Measurements from ENCODE around the gene CALCOCO1.

- TF ChIP-seq GABPA (IDR thresholded peaks at IDR 0.05 in 1 of 2, conservative IDR thresholded peaks at IDR 0.05 in 1 of 2) (no peak), CTCF (IDR thresholded peaks at IDR 0.05; ENCODE audit: low read depth, low read length, missing input control) (no peak), JUND (IDR thresholded peaks at IDR 0.05) (no peak), ATF3 (IDR thresholded peaks at IDR 0.05) (no peak), REST (IDR thresholded peaks at IDR 0.05) (no peak), NR2F2 (IDR thresholded peaks at IDR 0.05) (no peak), YY1 (IDR thresholded peaks at IDR 0.05) (no peak), MAX (IDR thresholded peaks at IDR 0.05) (no peak), EGR1 (IDR thresholded peaks at IDR 0.05; ENCODE audit: low read depth in 2 of 2) (no peak), TAF1 (conservative IDR thresholded peaks at IDR 0.05) (no peak)
Observed at GRCh38 chr12:53694756-53695151, 32.5 kb downstream of the CALCOCO1 start.
